SK-N-SH (cell line): ENCODE data around the gene PDXP. TPM values are rescaled to one million over a fixed set of nuclear protein-coding genes. Genes with fewer than 3 reads are reported as not detected.
A peak's percentile ranks its signal among the peaks of the same experiment; 100 is the strongest.

Experiments
- CTCF ChIA-PET: fragments of 300-600, 350-600 bp; formaldehyde crosslinking; extraction: SDS; loops from one replicate; lab custom pipeline; 2021; lab: Yijun Ruan, JAX
- POLR2A ChIA-PET: fragments of 350-600 bp; sonication (Branson Sonifier 250); formaldehyde crosslinking; extraction: SDS; loops from one replicate; lab custom pipeline; 2020; ENCODE audit warnings: antibody characterized with exemption, inconsistent platforms; lab: Yijun Ruan, JAX
- DNase-seq: peaks from one replicate; pipeline ENCODE4 v3.0.0; 2012
- H2AFZ ChIP-seq: fragments of 200-600 bp; sonication (generic); 2 replicates; pipeline ENCODE4 v1.8.1; 2016; ENCODE audit warnings: antibody characterized with exemption, mild to moderate bottlenecking, low read depth
- H3F3A ChIP-seq: fragments of 200-600 bp; sonication (generic); replicated peaks from 2 replicates; pipeline ENCODE3; 2016; ENCODE audit warnings: antibody characterized with exemption, mild to moderate bottlenecking; ENCODE audit not compliant: insufficient read depth
- H3K27ac ChIP-seq, 2 experiments: fragments of 200-500 bp in 1 of 2; fragments of 200-600 bp in 1 of 2; sonication (Bioruptor generic) in 1 of 2; sonication (generic), shearing (Covaris generic) in 1 of 2; 2 replicates each; pipeline versions ENCODE4 v1.5.1 to v1.6.1; 2014 to 2016; ENCODE audit warnings: low read depth in 2 of 2, inconsistent platforms in 1 of 2, low read length in 1 of 2, mild to moderate bottlenecking in 1 of 2, mixed read lengths in 1 of 2
- H3K27me3 ChIP-seq: fragments of 200-600 bp; sonication (generic), shearing (Covaris generic); 2 replicates; pipeline ENCODE4 v1.6.1; 2016; ENCODE audit warnings: mixed run types; ENCODE audit not compliant: insufficient read depth
- H3K36me3 ChIP-seq, 2 experiments: fragments of 200-500 bp in 1 of 2; fragments of 200-600 bp in 1 of 2; sonication (Bioruptor generic) in 1 of 2; sonication (generic) in 1 of 2; replicated peaks in 1 of 2; 2 replicates each; pipeline versions ENCODE3 to v1.5.1; 2014 to 2016; ENCODE audit warnings: low read length in 1 of 2, mild to moderate bottlenecking in 1 of 2; ENCODE audit not compliant: insufficient read depth in 2 of 2, control insufficient read depth in 1 of 2
- H3K4me1 ChIP-seq, 2 experiments: fragments of 200-500 bp in 1 of 2; fragments of 200-600 bp in 1 of 2; sonication (Bioruptor generic) in 1 of 2; sonication (generic), shearing (Covaris generic) in 1 of 2; 2 replicates each; pipeline versions ENCODE4 v1.5.1 to v1.6.1; 2014 to 2016; ENCODE audit warnings: low read depth in 1 of 2, low read length in 1 of 2, mixed run types in 1 of 2; ENCODE audit not compliant: insufficient read depth in 2 of 2, control insufficient read depth in 1 of 2
- H3K4me2 ChIP-seq: fragments of 200-600 bp; sonication (generic), shearing (Covaris generic); 2 replicates; pipeline ENCODE4 v1.6.1; 2017; ENCODE audit warnings: mixed run types
- H3K4me3 ChIP-seq, 2 experiments: fragments of 200-500 bp in 1 of 2; fragments of 200-600 bp in 1 of 2; sonication (Bioruptor generic) in 1 of 2; sonication (generic), shearing (Covaris generic) in 1 of 2; 2 replicates each; pipeline versions ENCODE4 v1.5.1 to v1.8.1; 2014 to 2016; ENCODE audit warnings: low read depth in 2 of 2, inconsistent platforms in 1 of 2, low read length in 1 of 2, mild to moderate bottlenecking in 1 of 2, mixed read lengths in 1 of 2, moderate library complexity in 1 of 2
- H3K79me2 ChIP-seq: fragments of 200-600 bp; sonication (generic); 2 replicates; pipeline ENCODE4 v1.8.1; 2017; ENCODE audit warnings: mild to moderate bottlenecking; ENCODE audit not compliant: insufficient read depth
- H3K9ac ChIP-seq: fragments of 200-600 bp; sonication (generic); 2 replicates; pipeline ENCODE4 v1.6.1; 2017; ENCODE audit warnings: mixed run types
- H3K9me2 ChIP-seq: fragments of 200-600 bp; sonication (generic); 2 replicates; pipeline ENCODE4 v1.6.1; 2017; ENCODE audit warnings: mixed run types
- H3K9me3 ChIP-seq: fragments of 200-600 bp; sonication (generic); 2 replicates; pipeline ENCODE4 v1.6.1; 2017; ENCODE audit warnings: mixed run types, mild to moderate bottlenecking, moderate library complexity
- H4K20me1 ChIP-seq: fragments of 200-600 bp; sonication (generic); 2 replicates; pipeline ENCODE4 v1.6.1; 2017; ENCODE audit warnings: mild to moderate bottlenecking, mixed run types; ENCODE audit not compliant: insufficient read depth
- CHD2 ChIP-seq: fragments of 150-350 bp; IDR thresholded peaks from 2 replicates; pipeline ENCODE4 v1.6.1; 2018; ENCODE audit warnings: low read length; ENCODE audit not compliant: partially characterized antibody
- EP300 ChIP-seq, 2 experiments: IDR thresholded peaks; 2 replicates each; pipeline versions ENCODE4 v1.4.0 to v1.6.1; 2012; ENCODE audit warnings: borderline replicate concordance in 1 of 2, low read depth in 1 of 2, low read length in 1 of 2
- FOSL2 ChIP-seq: IDR thresholded peaks from 2 replicates; pipeline ENCODE4 v1.4.0; 2012; ENCODE audit warnings: low read depth, mild to moderate bottlenecking, moderate library complexity, borderline replicate concordance
- FOXJ3 ChIP-seq: sonication (generic); formaldehyde crosslinking; IDR thresholded peaks from 2 replicates; pipeline ENCODE4 v1.5.1; 2020; ENCODE audit warnings: mild to moderate bottlenecking, missing genetic modification reagents
- FOXM1 ChIP-seq: IDR thresholded peaks from 2 replicates; pipeline ENCODE4 v1.4.0; 2012; ENCODE audit warnings: low read depth, mild to moderate bottlenecking
- GABPA ChIP-seq: IDR thresholded peaks from 2 replicates; pipeline ENCODE4 v1.4.0; 2012; ENCODE audit warnings: low read depth, mild to moderate bottlenecking
- GATA2 ChIP-seq: sonication (generic); formaldehyde crosslinking; IDR thresholded peaks from 2 replicates; pipeline ENCODE4 v1.5.0; 2020; ENCODE audit warnings: mild to moderate bottlenecking, missing genetic modification reagents
- JUND ChIP-seq: IDR thresholded peaks from 2 replicates; pipeline ENCODE4 v1.4.0; 2012
- MXI1 ChIP-seq: IDR thresholded peaks from 2 replicates; pipeline ENCODE4 v1.6.1; 2012; ENCODE audit warnings: mild to moderate bottlenecking, low read depth, low read length, improper control_type of control experiment
- NFIC ChIP-seq: IDR thresholded peaks from 2 replicates; pipeline ENCODE4 v1.4.0; 2012; ENCODE audit warnings: borderline replicate concordance
- RCOR1 ChIP-seq: fragments of 150-350 bp; IDR thresholded peaks from 2 replicates; pipeline ENCODE4 v1.6.1; 2017; ENCODE audit warnings: antibody characterized with exemption, low read length
- RXRA ChIP-seq: IDR thresholded peaks from 2 replicates; pipeline ENCODE4 v1.4.0; 2012; ENCODE audit warnings: low read depth, mild to moderate bottlenecking, borderline replicate concordance
- SIN3A ChIP-seq: IDR thresholded peaks from 2 replicates; pipeline ENCODE4 v1.6.1; 2012; ENCODE audit warnings: low read depth, mild to moderate bottlenecking, low read length, moderate library complexity, borderline replicate concordance
- TAF1 ChIP-seq: IDR thresholded peaks from 2 replicates; pipeline ENCODE4 v1.6.1; 2012; ENCODE audit warnings: low read depth, mild to moderate bottlenecking, low read length, moderate library complexity, borderline replicate concordance
- TCF12 ChIP-seq: IDR thresholded peaks from 2 replicates; pipeline ENCODE4 v1.4.0; 2012
- TEAD4 ChIP-seq: IDR thresholded peaks from 2 replicates; pipeline ENCODE4 v1.4.0; 2012; ENCODE audit warnings: mild to moderate bottlenecking, borderline replicate concordance; ENCODE audit not compliant: insufficient read depth
- YY1 ChIP-seq: IDR thresholded peaks from 2 replicates; pipeline ENCODE4 v1.4.0; 2012; ENCODE audit warnings: low read depth, mild to moderate bottlenecking
- WGBS: methylation state at CpG from one replicate; pipeline ENCODE4 v1.1.6; 2017; ENCODE audit warnings: low lambda C conversion rate; 5-methylcytosine and 5-hydroxymethylcytosine counted together
- polyA plus RNA-seq, 3 experiments: library from polyadenylated mRNA; depleted of rRNA; stranded (reverse); fragments of >200 nt; gene quantifications; 2 replicates each; pipeline ENCODE4 v1.2.3, GENCODE V29; 2012
- TF ChIP-seq, protein P1 (sequence below): fragments of 150-350 bp; IDR thresholded peaks from 2 replicates; pipeline ENCODE4 v1.6.1; 2017; ENCODE audit warnings: antibody characterized with exemption, low read length, low read depth, borderline replicate concordance
- TF ChIP-seq, protein P2 (sequence below): fragments of 200-600 bp; sonication (generic); IDR thresholded peaks from 2 replicates; pipeline ENCODE4 v1.6.1; 2017; ENCODE audit warnings: antibody characterized with exemption, mild to moderate bottlenecking, moderate library complexity
- TF ChIP-seq, protein P3 (sequence below): IDR thresholded peaks from 2 replicates; pipeline ENCODE4 v1.6.1; 2012; ENCODE audit warnings: mild to moderate bottlenecking, low read depth, low read length, moderate library complexity

The PDXP gene
- polyA plus RNA-seq, 1 of the 3 experiments (the other 2 are of a cell fraction) = 22.5 TPM

DNA sequence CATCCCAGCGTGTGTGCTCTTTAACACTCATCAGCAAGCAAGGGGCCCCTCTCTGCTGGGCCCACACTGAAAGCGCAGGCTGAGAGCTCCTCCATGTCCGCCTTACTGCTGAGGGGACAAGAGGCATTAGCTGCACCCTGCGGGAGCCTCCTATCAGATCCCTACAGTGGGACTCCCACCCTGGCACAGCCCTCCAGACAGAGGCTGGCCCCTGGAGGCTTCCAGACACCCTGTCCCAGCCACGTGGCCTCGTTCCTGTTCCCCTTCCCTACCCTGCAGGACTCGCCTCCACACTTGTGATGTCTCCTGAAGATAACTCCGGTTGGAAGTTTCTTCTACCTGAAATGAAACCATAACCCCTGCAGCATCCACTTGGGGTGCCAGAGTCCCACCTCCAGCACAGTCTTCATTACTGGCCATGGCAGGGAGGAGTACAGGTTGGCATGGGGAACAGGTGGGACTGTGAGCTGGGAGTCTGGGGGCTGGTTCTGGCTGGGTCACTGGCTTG is 24.1 kb upstream of the PDXP start:
- peaks cover 14% of the 10 kb centered on the region for H3F3A ChIP-seq
- ChIA-PET POLR2A (interaction anchor here (0.6 to 2.8 kb wide), 9 partner anchors 9 to 47 kb away, joined by 3 to 16 read pairs (median 6); partner anchors contain the start of genes GGA1 and PDXP), CTCF (interaction anchor here (0.8 to 34.3 kb wide), 18 partner anchors 9 to 374 kb away, joined by 3 to 898 read pairs (median 4); partner anchors contain the start of genes LGALS1, NOL12, PDXP and TRIOBP)
- H2AFZ ChIP-seq = peak overlapping the region; percentile 27
- H3K9me3 ChIP-seq = no peaks in the 10 kb centered on the region
- no peak for TF ChIP-seq YY1
- TF ChIP-seq MXI1 = peak; percentile 72
- no peak for TF ChIP-seq FOXM1
- no peak for TF ChIP-seq FOSL2
- TF ChIP-seq GABPA = no peak
- no peak for TF ChIP-seq TCF12
- no peak for TF ChIP-seq RCOR1
- TF ChIP-seq SIN3A = no peak
- no peak for TF ChIP-seq TAF1
- TF ChIP-seq, protein P1, sequence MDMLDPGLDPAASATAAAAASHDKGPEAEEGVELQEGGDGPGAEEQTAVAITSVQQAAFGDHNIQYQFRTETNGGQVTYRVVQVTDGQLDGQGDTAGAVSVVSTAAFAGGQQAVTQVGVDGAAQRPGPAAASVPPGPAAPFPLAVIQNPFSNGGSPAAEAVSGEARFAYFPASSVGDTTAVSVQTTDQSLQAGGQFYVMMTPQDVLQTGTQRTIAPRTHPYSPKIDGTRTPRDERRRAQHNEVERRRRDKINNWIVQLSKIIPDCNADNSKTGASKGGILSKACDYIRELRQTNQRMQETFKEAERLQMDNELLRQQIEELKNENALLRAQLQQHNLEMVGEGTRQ = no peak
- TF ChIP-seq EP300 (IDR thresholded peaks at IDR 0.05; ENCODE audit: borderline replicate concordance in 1 of 2, low read depth in 1 of 2, low read length in 1 of 2) = peak in 1 of 2 experiments; percentile 26; a peak in 1 of 4 replicates
- TF ChIP-seq, protein P2, sequence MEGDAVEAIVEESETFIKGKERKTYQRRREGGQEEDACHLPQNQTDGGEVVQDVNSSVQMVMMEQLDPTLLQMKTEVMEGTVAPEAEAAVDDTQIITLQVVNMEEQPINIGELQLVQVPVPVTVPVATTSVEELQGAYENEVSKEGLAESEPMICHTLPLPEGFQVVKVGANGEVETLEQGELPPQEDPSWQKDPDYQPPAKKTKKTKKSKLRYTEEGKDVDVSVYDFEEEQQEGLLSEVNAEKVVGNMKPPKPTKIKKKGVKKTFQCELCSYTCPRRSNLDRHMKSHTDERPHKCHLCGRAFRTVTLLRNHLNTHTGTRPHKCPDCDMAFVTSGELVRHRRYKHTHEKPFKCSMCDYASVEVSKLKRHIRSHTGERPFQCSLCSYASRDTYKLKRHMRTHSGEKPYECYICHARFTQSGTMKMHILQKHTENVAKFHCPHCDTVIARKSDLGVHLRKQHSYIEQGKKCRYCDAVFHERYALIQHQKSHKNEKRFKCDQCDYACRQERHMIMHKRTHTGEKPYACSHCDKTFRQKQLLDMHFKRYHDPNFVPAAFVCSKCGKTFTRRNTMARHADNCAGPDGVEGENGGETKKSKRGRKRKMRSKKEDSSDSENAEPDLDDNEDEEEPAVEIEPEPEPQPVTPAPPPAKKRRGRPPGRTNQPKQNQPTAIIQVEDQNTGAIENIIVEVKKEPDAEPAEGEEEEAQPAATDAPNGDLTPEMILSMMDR = peak; percentile 35
- no peak for TF ChIP-seq CHD2
- no peak for TF ChIP-seq JUND
- no peak for TF ChIP-seq TEAD4
- no peak for TF ChIP-seq FOXJ3 (CRISPR knock-in tag)
- TF ChIP-seq, protein P3, sequence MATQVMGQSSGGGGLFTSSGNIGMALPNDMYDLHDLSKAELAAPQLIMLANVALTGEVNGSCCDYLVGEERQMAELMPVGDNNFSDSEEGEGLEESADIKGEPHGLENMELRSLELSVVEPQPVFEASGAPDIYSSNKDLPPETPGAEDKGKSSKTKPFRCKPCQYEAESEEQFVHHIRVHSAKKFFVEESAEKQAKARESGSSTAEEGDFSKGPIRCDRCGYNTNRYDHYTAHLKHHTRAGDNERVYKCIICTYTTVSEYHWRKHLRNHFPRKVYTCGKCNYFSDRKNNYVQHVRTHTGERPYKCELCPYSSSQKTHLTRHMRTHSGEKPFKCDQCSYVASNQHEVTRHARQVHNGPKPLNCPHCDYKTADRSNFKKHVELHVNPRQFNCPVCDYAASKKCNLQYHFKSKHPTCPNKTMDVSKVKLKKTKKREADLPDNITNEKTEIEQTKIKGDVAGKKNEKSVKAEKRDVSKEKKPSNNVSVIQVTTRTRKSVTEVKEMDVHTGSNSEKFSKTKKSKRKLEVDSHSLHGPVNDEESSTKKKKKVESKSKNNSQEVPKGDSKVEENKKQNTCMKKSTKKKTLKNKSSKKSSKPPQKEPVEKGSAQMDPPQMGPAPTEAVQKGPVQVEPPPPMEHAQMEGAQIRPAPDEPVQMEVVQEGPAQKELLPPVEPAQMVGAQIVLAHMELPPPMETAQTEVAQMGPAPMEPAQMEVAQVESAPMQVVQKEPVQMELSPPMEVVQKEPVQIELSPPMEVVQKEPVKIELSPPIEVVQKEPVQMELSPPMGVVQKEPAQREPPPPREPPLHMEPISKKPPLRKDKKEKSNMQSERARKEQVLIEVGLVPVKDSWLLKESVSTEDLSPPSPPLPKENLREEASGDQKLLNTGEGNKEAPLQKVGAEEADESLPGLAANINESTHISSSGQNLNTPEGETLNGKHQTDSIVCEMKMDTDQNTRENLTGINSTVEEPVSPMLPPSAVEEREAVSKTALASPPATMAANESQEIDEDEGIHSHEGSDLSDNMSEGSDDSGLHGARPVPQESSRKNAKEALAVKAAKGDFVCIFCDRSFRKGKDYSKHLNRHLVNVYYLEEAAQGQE = no peak
- TF ChIP-seq GATA2 (CRISPR knock-in tag) = peak; percentile 58; the same call in 1 of the 2 replicates
- no peak for TF ChIP-seq RXRA
- no peak for TF ChIP-seq NFIC
- peak; percentile 68 for DNase-seq
- no peaks in the 10 kb centered on the region for H3K9me2 ChIP-seq
- H3K36me3 ChIP-seq = peaks cover 0 to 13% of the 10 kb centered on the region in 2 experiments
- H3K27me3 ChIP-seq = no peaks in the 10 kb centered on the region
- H3K9ac ChIP-seq = peak overlapping the region; percentile 44; the same call in 1 of the 2 replicates
- peaks cover 23 to 54% of the 10 kb centered on the region in 2 experiments for H3K4me1 ChIP-seq
- H3K4me3 ChIP-seq = peak overlapping the region in 1 of 2 experiments; percentile 7; a peak in 1 of 4 replicates
- H3K27ac ChIP-seq = peak overlapping the region; percentile 69 to 98
- H3K4me2 ChIP-seq = peak overlapping the region; percentile 71
- no peaks in the 10 kb centered on the region for H4K20me1 ChIP-seq
- no peaks in the 10 kb centered on the region for H3K79me2 ChIP-seq
- 54% methylated on average over 7 of the region's 8 CpGs for WGBS
